ENCODE data around the gene PLA1A. TPM values are rescaled to one million over a fixed set of nuclear protein-coding genes. Genes with fewer than 3 reads are reported as not detected.
A peak's percentile ranks its signal among the peaks of the same experiment; 100 is the strongest.
"Not testable (repeated sequence)": the region's sequence is repeated elsewhere in the genome, so short reads cannot be mapped to it uniquely, and the experiment has no call there.

PLA1A gene
- total RNA-seq, 1 experiment from 2014 or later = 42.0 TPM

GRCh38 chr3:119570229-119570628 is 27.5 kb upstream of the PLA1A start:
- DNase-seq (ENCODE audit: low read depth, low spot score) = no peak
- in situ Hi-C loops (cut with HindIII; ENCODE audit: low pct_unique_long_range_greater_than_20kb, low sequenced_read_pairs) = no loop called here

DNA sequence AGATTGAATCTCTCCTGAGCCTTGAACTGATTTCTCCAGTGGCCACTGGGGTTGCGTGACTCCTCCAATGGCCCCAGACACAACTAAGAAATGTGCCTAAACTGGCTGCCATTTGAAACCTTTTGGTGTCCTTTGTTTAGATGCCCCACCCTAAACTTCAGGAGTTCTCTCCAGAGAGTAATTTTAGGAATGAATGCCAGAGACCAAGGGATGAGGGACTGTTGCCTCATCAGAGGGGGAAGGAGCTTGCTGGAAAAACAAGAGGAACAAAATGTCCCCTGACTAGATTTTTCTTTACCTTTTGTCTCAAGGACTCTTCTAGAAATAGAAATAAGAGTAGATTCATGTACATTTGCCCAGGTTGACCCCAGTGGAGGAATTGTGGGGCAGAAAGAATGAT is 26.5 kb upstream of the PLA1A start:
- in situ Hi-C loops (cut with HindIII; ENCODE audit: low pct_unique_long_range_greater_than_20kb, low sequenced_read_pairs) = no loop called here

DNA sequence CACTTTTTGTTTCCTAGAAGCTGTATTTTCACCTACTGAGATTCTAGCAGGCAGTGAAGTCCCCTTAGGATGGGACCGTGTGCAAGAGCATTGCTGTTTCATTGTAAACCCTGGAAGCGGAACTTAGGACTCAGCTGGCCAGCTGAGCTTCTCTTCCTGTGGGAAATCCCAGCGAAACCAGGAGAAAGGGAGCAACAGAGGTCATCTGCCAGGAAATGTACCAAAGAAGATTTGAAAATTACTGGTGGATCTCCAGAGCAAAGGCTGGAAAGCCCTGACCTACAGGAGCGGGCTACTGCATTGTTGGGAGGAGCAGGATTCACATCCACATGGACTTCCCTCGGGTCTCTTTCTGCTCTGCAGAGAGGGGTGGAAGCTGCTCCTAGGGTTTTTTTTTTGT is 26.0 kb upstream of the PLA1A start:
- no peak for DNase-seq (ENCODE audit: low read depth, low spot score)
- in situ Hi-C loops (cut with HindIII; ENCODE audit: low pct_unique_long_range_greater_than_20kb, low sequenced_read_pairs) = no loop called here

More for the DNA sequence above, 26.5 kb upstream of the PLA1A start:
- no peak for DNase-seq (ENCODE audit: low read depth, low spot score)

DNA sequence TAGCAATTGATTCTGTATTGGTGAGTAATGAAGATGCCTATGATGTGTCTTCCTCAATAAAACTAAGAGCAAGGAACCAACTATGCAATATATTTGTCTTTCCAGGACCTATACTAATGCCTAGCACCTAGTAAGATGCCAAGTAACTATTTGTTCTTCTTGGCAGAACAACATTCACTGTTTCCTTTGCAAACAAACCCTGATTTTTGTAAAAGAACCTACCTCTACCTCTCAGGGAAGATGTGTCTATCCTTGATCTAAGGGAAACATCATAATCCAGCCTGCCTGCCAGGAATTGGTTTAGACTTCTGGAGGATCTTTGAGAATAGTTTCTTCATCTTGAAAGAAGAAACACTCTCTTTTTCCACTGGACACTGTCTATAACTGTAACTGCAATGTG is 22.2 kb upstream of the PLA1A start:
- no peak for DNase-seq (ENCODE audit: low read depth, low spot score)
- in situ Hi-C loops (cut with HindIII; ENCODE audit: low pct_unique_long_range_greater_than_20kb, low sequenced_read_pairs) = no loop called here

- in situ Hi-C loops (cut with HindIII; ENCODE audit: low pct_unique_long_range_greater_than_20kb, low sequenced_read_pairs) = no loop called here
- DNase-seq (ENCODE audit: low read depth, low spot score) = peak; percentile 59
These were observed 18.2 kb upstream of the PLA1A start, which contains the start of gene ADPRH for GRCh38 chr3:119579366-119580066. Gene ADPRH (plus strand): TSS chr3:119579492. CDS start chr3:119582170, 2,678 bp downstream.

GRCh38 chr3:119580067-119580760 is 17.5 kb upstream of the PLA1A start:
- in situ Hi-C loops (cut with HindIII; ENCODE audit: low pct_unique_long_range_greater_than_20kb, low sequenced_read_pairs) = no loop called here
- peak; percentile 65 for DNase-seq (ENCODE audit: low read depth, low spot score)

DNA sequence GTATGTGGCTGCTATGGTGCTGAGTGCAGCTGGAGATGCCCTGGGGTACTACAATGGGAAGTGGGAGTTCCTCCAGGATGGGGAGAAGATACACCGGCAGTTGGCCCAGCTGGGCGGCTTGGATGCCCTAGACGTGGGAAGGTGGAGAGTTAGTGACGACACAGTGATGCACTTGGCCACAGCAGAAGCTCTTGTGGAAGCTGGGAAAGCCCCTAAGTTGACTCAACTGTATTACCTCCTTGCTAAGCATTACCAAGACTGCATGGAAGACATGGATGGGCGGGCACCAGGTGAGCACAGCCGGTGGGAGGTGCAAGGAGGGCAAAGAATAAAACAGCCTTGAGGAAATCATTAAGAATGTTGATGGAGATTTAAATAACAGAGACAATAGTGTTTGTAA is 15.5 kb upstream of the PLA1A start:
- in situ Hi-C loops (cut with HindIII; ENCODE audit: low pct_unique_long_range_greater_than_20kb, low sequenced_read_pairs) = no loop called here
- DNase-seq (ENCODE audit: low read depth, low spot score) = no peak

DNA sequence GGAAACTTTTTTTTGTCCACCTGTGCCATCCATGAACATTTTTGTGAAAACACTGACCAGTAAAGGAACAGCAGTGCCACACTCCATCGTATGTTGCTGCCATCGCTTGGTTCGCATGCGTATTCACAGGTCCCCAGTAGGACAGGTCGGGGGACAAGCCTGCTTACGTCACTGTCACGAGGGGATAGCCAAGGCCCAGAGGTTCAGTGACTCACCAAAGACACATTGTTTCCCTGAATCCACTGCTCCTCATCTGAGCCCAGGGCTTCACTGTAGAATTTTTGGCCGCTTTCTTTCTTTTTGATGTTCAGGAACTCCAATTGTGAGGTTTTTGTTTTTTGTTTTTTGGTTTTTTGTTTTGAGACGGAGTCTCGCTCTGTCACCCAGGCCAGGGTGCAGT is 12.5 kb upstream of the PLA1A start:
- no peak for DNase-seq (ENCODE audit: low read depth, low spot score)
- in situ Hi-C loops (cut with HindIII; ENCODE audit: low pct_unique_long_range_greater_than_20kb, low sequenced_read_pairs) = no loop called here

- DNase-seq (ENCODE audit: low read depth, low spot score) = no peak
- in situ Hi-C loops (cut with HindIII; ENCODE audit: low pct_unique_long_range_greater_than_20kb, low sequenced_read_pairs) = no loop called here
These were observed 11.7 kb upstream of the PLA1A start for GRCh38 chr3:119585856-119586570.

DNA sequence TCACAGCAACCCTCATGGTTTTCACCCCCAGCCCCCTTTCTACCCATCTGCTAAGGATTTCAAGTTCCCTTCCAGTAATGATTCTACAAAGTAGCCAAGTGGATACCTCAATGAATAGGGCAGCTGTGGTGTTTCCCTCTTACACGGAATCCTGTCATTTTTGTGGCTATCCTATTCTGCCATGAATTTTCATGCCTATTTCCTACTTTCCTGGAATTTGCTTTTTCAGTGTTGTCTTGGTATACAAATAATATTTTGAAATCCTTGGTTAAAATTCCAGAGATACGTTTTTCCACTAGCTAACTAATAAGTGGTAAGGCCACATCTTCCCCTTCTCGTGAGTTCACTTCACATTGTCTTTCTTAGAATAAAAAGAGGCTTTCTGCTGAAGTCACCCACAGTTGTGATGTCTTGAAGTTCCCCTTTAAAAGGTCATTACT is 10.9 kb upstream of the PLA1A start:
- in situ Hi-C loops (cut with HindIII; ENCODE audit: low pct_unique_long_range_greater_than_20kb, low sequenced_read_pairs) = no loop called here
- DNase-seq (ENCODE audit: low read depth, low spot score) = no peak

GRCh38 chr3:119588112-119588511 is 9.6 kb upstream of the PLA1A start:
- in situ Hi-C loops (cut with HindIII; ENCODE audit: low pct_unique_long_range_greater_than_20kb, low sequenced_read_pairs) = no loop called here
- no peak for DNase-seq (ENCODE audit: low read depth, low spot score)

DNA sequence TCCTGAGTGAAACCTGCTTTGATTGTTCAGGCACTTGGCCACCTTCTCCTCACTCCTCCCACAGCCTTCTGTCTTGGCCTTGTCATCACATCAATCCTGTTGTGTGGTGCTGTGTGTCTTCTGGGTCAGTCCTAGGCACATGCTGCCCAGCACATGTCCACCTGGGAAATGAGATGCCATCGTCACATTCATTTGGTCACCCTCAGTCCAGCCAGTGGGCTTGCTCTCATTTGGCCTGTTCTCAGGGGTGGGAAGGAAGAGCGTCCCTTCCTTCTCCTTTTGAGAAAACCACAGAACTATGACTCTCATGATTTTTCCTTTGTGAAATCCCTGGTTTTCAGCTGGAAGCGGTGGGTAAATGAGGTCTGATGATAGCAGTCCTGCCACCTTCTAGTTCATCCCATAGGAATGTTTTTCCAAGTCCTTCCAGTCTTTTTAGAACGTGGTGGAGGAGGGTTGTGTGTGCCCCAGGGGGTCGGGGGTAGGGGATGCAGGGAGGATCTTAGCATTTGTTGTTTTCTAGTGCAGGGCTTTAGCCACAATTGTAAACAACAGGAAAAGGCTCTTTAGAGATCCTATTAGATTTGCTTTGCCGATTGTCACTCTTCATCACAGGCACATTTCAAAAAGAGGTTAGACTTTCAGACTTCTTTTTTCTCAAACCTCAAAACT is 8.4 kb upstream of the PLA1A start:
- in situ Hi-C loops (cut with HindIII; ENCODE audit: low pct_unique_long_range_greater_than_20kb, low sequenced_read_pairs) = no loop called here
- no peak for DNase-seq (ENCODE audit: low read depth, low spot score)

- no peak for DNase-seq (ENCODE audit: low read depth, low spot score)
- in situ Hi-C loops (cut with HindIII; ENCODE audit: low pct_unique_long_range_greater_than_20kb, low sequenced_read_pairs) = no loop called here
These were observed 7.0 kb upstream of the PLA1A start for GRCh38 chr3:119590706-119591105.

GRCh38 chr3:119592861-119593260 is 4.8 kb upstream of the PLA1A start:
- no peak for DNase-seq (ENCODE audit: low read depth, low spot score)
- in situ Hi-C loops (cut with HindIII; ENCODE audit: low pct_unique_long_range_greater_than_20kb, low sequenced_read_pairs) = no loop called here

GRCh38 chr3:119594066-119594465 is 3.6 kb upstream of the PLA1A start:
- in situ Hi-C loops (cut with HindIII; ENCODE audit: low pct_unique_long_range_greater_than_20kb, low sequenced_read_pairs) = no loop called here

GRCh38 chr3:119594929-119595328 is 2.8 kb upstream of the PLA1A start:
- DNase-seq (ENCODE audit: low read depth, low spot score); in situ Hi-C loops (cut with HindIII; ENCODE audit: low pct_unique_long_range_greater_than_20kb, low sequenced_read_pairs): not testable (repeated sequence)

More at GRCh38 chr3:119594066-119594465, 3.6 kb upstream of the PLA1A start:
- DNase-seq (ENCODE audit: low read depth, low spot score) = no peak

- in situ Hi-C loops (cut with HindIII; ENCODE audit: low pct_unique_long_range_greater_than_20kb, low sequenced_read_pairs) = no loop called here
- DNase-seq (ENCODE audit: low read depth, low spot score) = no peak
These were observed 1.9 kb upstream of the PLA1A start for GRCh38 chr3:119595639-119596334.
